T-helper 1 cell treated with Interleukin-12 subunit alpha and Interleukin-12 subunit beta and Interleukin-4 antibody, amounts not matched to agents 30 ng/mL and 1 ng/mL, for 36 hours (primary cell): ENCODE data around the gene A4GALT. TPM values are rescaled to one million over a fixed set of nuclear protein-coding genes. Genes with fewer than 3 reads are reported as not detected.
"Not testable (repeated sequence)": the region's sequence is repeated elsewhere in the genome, so short reads cannot be mapped to it uniquely, and the experiment has no call there.

ENCODE experiments used
- intact Hi-C: fragments of 100-400 bp; cut with micrococcal nuclease; formaldehyde crosslinking; loops from one replicate; pipeline ENCODE4 v1.15.1; 2024
- total RNA-seq: library from RNA; stranded (reverse); gene quantifications from 2 replicates; pipeline ENCODE4 v1.2.3, GENCODE V29; 2022

A4GALT gene
- total RNA-seq, 1 donor from 2014 or later, result not detected

DNA sequence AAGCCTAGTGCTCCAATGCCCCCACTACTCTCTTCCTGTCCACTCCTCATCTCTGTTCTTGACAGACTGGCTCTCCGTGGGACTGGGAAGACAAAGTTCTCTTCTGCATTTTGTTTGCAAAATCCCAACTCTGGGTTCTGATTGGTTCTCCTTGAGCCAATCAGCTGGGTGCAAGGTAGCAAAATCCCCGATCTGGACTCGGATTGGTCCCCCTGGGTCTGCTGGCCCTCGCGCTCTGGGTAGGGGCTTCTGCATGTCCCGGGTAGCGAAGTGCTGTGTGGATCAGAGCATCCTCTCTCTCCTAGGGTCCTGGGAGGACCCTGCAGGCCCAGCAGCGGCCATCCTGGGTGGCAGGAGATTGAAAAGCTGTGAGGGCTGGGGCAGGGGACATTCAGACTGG is 22.3 kb upstream of the A4GALT start:
- intact Hi-C loops, result no loop called here

DNA sequence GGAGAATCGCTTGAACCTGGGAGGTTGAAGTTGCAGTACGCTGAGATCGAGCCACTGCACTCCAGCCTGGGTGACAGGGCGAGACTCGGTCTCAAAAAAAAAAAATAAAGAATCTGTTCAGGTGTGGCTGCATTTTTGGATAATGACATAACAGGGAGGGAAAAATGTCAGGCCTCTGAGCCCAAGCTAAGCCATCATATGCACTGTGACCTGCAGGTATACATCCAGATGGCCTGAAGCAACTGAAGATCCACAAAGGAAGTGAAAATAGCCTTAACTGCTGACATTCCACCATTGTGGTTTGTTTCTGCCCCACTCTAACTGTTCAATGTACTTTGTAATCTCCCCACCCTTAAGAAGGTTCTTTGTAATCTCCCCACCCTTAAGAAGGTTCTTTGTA is 19.6 kb upstream of the A4GALT start:
- intact Hi-C loops, result not testable (repeated sequence)

DNA sequence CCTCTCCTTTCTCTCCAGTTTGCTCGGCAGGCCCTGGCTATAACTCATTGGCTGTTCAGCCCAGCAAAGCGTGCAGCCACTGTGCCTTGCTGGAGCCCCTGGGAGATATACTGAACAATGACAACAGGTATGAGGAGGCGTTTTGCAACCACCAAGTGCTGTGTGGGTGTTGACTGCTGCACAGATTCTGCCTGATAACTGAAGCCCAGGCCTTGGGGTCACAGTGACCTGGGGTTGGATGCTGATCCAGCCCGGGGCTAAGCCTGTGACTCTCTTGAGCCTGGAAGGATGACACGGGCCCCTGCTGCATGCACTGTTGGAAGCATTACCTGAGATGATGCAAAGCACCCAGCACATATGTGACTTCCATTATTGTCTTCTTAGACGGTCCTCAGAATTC is 13.7 kb upstream of the A4GALT start:
- intact Hi-C loops, result no loop called here

DNA sequence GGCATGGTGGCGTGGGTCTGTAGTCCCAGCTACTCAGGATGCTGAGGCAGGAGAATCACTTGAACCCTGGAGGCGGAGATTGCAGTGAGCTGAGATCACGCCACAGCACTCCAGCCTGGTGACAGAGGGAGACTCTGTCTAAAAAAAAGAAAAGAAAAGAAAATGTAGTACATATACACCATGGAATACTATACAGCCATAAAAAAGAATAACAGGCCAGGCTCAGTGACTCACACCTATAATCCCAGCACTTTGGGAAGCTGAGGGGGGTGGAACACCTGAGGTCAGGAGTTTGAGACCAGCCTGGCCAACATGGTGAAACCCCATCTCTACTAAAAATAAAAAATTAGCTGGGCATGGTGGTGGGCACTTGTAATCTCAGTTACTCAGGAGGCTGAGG is 12.7 kb upstream of the A4GALT start:
- intact Hi-C loops, result not testable (repeated sequence)

DNA sequence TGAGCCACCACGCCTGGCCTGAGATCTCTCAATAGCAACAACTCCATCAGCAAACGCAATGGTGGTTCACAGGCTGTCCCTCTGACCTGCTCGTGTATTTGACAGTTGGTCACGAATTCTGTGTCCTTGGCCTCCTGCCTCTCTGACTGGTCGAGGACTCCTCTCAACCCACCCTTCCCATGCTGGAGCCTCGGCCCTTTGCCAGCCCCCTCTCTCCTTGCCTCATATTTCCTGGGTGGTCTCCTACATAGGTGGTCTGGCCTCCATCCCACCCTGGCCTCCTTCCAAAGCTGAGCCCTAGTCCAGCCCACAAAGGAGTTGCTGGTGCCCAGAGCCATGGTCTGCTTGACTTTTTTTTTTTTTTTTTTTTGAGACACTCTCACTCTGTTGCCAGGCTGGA is 11.4 kb upstream of the A4GALT start:
- intact Hi-C loops, result no loop called here

DNA sequence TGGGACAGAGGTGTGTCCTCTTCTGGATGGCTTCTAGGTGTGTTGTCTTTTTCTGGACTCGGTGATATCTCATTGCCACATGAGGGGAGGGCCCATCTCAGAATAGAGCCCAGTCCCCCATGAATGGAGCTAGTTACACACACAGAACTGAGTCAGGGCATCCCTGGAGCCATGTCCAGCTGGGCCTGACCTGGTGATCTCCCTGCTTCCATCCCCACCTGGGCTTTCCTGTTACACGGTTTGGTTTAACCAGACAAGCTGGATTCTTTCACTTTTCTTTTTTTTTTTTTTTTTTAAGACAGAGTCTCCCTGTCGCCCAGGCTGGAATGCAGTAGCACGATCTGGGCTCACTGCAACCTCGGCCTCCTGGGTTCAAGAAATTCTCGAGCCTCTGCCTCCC is 6.1 kb upstream of the A4GALT start:
- intact Hi-C loops, result no loop called here

DNA sequence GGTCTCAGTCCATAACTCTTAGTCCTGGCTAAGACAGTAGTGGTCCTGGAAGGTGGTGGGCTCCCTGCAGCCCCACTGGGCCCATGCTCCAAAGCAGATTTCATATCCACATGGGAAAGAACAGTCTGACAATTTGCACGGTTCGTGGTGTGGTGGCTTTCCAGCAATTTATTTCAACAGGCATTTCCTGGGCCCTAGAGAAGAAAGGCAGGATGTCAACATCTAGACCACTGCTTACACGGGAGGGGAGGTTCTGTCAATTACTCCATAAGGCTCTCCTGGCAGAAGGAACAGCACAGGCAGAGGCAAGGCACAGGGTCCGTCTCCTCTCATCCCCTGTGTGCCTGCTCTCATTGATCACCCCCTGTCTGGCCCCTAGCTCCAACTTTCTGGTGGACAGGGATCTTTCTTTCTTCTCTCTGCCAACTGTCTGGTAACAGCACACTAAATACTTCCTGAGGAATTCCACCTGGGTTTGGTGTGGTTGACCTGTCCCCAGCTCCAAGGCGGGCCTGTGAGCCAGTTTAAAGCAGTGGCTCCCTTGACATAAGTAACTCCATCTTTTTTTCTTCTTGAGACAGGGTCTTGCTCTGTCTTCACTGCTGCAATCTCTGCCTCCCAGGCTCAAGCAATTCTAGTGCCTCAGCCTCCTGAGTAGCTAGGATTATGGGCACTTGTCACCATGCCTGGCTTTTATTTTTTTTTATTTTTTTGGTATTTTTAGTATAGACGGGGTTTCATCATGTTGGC is 5.1 kb upstream of the A4GALT start:
- intact Hi-C loops, result no loop called here

DNA sequence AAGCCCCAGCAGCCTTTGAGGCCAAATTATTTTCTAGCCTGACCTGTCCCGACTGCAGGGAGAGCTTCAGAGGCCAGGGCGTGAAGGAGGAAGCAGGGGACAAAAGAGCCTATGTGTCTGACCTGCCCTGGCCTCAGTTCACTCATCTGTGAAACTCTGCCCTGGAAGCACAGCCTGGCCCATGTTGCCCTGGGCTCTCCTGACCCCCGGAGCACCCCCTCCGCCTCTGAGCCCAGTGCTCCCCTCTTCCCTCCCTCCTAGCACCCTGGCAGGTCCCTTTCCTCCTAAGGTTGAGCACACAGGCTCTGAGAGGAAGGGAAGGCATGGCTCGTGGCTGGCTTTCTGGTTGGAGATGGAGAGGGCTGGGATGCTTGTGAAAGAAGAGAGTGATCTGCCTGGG is 3.4 kb upstream of the A4GALT start:
- intact Hi-C loops, result no loop called here

DNA sequence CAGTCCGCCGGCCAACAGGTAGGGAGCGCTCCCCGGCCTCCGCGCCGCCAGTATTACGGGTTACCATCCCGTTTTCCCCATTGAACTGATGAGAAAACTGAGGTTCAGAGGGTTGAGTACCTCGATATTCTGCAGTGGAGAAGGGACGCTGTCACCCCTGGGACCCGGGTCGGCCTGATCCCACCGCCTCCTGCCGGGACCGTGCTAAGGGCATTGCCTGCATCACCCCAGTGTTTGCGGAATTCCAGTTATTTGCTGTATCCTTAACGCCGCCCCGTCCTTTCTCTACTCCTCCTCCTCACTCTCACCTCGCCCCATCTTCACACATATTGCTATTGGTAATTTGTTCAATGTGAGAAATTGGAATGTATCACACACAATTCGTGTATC is 370 bp upstream of the A4GALT start:
- intact Hi-C loops, result no loop called here

DNA sequence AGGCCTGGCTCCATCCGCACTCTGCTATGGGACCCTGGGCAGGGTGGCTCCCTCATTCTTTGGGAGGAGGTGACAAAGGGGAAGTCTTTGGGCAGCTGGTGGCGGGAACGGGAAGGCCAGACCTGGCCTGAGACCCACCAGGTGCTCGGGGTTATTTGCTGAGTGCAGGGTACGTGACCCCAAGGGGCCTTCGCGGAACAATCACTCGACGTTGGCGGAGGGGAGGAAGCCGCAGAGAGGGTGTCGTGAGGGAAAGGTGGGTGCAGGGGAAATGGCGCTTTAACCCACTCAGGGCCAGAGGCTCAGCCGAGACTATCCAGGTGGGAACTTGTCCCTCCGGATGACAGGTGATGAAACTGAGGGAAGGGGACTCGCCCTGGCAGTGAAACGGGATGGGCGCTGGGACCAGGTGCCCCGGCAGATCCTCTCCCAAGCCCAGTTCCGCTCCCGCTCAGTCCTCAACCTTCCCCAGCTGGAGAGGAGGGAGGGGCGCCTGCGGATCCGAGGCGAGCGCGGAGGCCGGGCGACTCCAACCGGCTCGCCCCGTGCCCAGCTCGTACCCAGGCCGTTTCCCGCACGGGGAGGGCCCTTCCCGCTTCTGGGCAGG is 911 bp downstream of the A4GALT start:
- intact Hi-C loops, result no loop called here

DNA sequence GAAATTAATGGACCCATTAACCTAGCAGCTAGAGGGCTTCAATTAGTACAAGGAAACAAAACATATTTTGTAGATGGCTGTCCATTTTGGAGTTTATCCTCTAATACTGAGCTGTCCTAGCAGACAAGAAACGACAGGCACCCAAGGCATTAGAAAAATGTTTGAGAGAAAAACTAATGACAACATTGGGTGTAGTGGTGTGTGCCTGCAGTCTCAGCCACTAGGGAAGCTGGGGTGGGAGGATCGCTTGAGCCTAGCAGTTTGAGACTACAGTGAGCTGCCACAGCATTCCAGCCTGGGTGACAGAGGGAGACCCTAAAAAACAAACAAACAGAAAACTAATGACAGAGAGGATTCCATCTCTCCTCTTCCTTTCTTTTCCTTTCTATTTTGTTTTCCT is 1.5 kb downstream of the A4GALT start:
- intact Hi-C loops, result no loop called here

DNA sequence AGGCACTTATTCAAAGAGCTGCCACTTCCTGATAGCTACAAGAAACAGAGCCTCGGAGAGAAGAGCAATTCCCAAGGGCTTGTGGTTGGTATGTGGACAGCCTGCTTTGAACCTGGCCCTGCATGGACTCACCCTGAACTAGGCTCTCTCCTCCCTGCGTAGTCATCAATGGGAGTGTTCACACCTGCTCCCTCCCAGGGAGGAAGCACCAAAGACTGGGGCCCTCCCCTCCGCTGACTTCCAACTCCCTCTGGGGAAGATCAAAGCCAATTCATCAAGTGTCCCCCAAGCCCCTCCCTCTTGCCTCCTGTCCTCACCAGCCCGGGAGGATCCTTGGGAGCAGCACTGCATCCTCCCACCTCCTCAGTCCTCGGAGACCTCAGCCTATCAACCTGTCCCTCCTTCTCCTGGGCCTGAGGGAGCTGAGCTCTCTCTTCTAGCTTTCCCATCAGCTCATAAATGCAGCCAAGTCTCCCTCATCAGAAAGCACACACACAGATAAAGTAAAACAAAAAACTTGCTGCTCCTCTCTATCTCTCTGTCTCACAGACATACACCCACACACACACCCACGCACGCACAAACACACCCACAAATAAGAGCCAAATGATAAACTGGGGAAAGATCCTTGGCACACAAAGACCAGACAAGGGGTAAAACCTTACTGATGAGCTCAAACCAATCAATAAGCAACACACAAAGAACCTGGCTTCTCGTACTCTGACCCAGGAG is 3.3 kb downstream of the A4GALT start:
- intact Hi-C loops, result no loop called here

DNA sequence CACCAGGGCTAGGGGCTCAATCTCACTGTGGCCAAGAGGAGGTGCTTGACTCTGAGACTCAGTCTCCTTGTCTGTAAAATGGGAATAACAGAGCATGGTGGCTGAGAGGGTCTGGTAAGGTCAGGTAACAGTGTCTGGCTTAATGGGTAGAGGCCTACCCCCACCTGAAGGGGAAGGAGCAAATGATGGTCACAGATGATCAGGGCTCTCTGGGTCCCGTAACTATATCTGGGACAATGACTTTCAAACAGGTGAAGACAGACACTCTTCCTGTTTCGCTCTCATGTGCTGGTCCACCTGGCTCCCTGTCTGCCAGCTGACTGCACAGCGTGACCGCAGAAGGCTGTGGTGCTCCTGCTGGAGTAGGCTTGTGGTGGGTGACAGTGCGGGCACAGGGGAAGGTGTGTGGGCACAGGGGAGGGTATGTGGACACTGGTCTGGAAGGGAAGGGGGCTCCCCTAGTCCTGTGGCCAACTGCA is 4.0 kb downstream of the A4GALT start:
- intact Hi-C loops, result no loop called here

DNA sequence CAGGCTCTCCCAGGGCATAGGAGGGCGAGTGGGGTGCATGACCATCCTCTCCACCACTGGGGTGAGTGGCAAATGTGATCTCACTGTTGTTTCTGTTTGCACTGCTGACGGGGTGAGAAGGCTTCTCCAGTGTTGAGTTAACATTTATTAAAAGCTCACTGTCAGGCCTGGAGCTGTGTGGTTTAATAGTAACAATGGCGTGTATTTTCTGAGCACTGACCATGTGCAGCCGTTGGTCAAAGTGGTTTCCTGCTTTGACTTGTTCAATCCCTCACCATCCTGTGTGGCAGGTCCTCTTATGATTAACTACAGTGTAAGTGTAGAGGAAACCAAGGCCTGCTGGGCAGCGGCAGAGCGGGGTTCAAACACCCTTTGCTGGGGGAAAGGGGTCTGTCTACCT is 4.4 kb downstream of the A4GALT start:
- intact Hi-C loops, result no loop called here

DNA sequence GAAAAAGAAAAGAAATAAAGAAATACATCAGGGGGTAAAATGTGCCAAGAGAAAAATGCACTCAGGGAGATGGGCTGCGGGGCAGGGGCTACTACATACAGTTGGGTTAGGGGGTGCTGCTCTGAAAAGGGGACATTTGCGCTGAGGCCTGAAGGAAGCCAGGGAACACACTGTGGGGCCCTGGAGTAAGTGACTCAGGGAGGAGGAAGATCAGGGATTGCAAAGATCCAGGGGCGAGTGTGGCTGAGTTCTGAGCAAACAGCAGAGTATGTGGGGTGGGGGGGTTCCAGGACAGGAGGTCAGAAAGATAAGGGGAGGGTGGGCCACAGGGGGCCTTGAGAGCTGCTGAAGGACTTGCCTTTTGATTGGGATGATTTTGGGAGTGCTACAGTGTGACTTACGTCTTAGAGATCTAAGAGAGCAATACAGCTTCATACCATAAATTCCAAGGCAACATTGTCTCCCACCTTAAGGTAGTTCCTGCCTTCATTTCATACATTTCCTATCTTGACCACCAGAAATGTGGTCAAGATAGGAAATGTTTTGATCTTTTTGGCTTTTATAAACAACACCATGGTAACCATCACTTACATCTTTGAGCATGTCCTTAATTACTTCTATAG is 5.8 kb downstream of the A4GALT start:
- intact Hi-C loops, result no loop called here

DNA sequence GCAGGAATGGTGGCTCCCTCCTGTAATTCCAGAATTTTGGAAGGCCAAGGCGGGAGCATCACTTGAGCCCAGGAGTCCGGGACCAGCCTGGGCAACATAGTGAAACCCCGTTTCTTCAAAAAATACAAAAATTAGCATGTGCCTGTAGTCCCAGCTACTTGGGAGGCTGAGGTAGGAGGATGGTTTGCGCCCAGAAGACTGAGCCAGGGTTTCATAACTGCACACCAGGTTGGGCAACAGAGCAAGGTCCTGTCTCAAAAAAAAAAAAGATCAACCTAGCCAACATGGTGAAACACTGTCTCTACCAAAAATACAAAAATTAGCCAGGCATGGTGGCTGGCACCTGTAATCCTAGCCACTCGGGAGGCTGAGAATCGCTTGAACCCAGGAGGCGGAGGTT is 6.4 kb downstream of the A4GALT start:
- intact Hi-C loops, result no loop called here

DNA sequence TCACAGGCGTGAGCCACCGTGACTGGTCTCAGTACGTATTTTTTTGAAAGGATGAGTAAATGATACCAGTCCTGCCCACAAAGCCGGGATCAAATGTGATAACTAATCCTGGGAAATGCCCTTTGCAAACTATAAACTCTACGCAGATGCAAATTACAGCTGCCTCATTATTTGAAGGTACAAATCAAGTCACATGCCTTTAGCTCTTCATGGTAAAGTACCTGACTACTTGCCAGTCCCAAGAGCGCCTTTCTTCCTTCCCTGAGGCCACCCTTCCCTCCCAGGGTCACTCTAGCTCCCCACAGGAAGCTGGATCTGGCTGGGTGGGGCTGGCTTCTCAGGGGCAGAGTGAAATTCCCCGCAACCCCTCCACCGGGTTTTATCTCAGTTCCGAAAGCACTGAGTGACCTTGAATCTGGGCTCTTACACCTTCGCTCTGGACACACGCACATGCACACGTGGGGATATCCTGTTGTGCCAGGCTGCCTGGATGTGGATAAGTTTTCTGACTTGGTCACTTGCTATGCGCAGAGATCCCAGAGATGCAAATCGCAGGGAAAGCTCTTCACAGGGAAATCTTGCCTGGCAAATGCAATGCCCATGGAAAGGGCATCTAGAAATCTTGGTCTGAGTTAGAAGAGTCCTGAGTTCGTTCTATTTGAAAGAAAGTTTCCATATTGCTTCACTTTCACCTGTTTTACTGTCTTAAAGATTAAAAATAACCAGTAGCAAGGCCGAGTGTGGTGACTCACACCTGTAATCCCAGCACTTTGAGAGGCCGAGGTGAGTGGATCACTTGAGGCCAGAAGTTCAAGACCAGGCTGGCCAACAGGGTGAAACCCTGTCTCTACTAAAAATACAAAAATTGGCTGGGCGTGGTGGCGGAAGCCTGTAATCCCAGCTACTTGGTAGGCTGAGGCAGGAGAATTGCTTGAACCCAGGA is 8.5 kb downstream of the A4GALT start:
- intact Hi-C loops, result no loop called here

DNA sequence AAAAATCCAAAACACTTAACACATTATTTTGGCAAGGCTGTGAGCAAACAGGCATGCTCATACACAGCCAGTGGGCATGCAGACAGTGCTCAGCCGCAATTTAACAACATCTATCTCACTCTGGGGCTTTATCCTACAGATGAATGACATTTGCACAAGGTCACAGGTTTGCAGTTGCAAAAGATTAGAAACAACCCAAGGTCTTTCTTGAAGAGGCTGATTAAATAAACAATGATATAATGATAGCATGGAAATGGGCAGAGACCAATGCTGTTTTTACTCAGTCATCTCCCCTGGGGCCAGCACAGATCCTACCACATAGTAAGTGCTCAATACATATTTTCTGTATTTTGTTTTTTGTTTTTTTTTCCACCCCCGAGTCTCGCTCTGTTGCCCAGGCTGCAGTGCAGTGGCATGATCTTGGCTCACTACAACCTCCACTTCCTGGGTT is 9.4 kb downstream of the A4GALT start:
- intact Hi-C loops, result no loop called here

DNA sequence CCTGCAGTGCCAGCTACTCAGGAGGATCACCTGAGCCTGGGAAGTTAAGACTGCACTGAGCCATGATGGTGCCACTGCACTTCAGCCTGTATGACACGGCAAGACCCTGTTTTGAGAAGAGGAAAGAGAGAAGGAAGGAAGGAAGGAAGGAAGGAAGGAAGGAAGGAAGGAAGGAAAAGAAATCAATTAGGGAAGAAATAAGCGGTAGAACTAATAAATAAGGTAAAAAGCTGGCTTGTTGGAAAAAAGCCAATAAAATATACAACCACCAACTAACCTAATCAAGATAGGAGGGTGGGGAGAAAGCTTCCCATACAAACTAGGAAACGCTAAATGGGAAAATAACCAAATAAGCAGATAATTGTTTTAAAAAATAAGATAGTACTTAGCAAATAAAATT is 12.3 kb downstream of the A4GALT start:
- intact Hi-C loops, result no loop called here

DNA sequence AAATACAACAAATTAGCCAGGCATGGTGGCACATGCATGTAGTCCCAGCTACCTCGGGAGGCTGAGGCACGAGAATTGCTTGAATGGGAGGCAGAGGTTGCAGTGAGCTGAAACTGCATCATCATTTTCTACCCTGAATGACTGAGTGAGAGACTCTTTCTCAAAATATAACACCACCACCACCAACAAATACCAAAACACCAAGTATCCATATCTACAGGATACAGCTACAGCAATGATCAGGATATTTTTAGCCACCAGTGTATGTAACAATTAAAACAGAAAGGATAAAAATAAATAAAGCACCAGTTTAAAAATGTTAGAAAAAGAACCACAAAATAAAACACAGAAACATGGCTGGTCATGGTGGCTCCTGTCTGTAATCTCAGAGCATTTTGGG is 13.2 kb downstream of the A4GALT start:
- intact Hi-C loops, result no loop called here

DNA sequence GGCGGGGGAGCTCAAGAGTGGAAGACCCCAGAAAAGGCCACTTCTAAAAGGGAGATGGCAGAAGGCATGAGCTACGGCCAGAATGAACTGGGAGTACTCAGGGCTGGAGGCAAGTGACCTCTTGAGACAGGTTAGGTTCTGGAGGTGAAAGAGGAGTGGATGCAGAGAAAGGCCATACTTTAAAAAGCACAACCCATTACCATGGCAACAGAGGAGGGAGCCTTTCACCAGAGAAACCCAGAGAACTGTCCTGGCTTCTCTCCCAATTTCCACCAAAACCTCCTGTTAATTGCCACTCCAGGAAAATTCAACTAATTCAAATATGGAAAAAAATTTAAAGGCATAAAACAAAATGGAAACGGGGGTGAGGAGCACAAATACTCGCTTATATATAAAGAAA is 15.8 kb downstream of the A4GALT start:
- intact Hi-C loops, result no loop called here
